ENCODE results near the gene POU1F1.
"Not testable (repeated sequence)": the region's sequence is repeated elsewhere in the genome, so short reads cannot be mapped to it uniquely, and the experiment has no call there.

POU1F1 gene
- total RNA-seq = 0 reads per million in 2 experiments

- no peak for DNase-seq (ENCODE audit: low read depth)
These were observed at the start of gene POU1F1 for GRCh38 chr3:87276484-87276883. TSS of gene POU1F1 (minus strand) at chr3:87276584. CDS start at chr3:87276462, 122 bp downstream.

GRCh38 chr3:87324609-87325008 is 48.2 kb upstream of the POU1F1 start:
- no peak for DNase-seq (ENCODE audit: low read depth)

GRCh38 chr3:87320756-87321626 is 44.6 kb upstream of the POU1F1 start:
- DNase-seq (ENCODE audit: low read depth) = no peak

GRCh38 chr3:87318617-87319021 is 42.2 kb upstream of the POU1F1 start:
- no peak for DNase-seq (ENCODE audit: low read depth)

GRCh38 chr3:87317779-87318178 is 41.4 kb upstream of the POU1F1 start:
- no peak for DNase-seq (ENCODE audit: low read depth)

- no peak for DNase-seq (ENCODE audit: low read depth)
These were observed 37.3 kb upstream of the POU1F1 start for GRCh38 chr3:87313641-87314040.

GRCh38 chr3:87311309-87311708 is 34.9 kb upstream of the POU1F1 start:
- no peak for DNase-seq (ENCODE audit: low read depth)

GRCh38 chr3:87309601-87310000 is 33.2 kb upstream of the POU1F1 start:
- DNase-seq (ENCODE audit: low read depth) = no peak

- DNase-seq (ENCODE audit: low read depth) = no peak
These were observed 31.4 kb upstream of the POU1F1 start for GRCh38 chr3:87307805-87308204.

- DNase-seq (ENCODE audit: low read depth) = no peak
These were observed 29.1 kb upstream of the POU1F1 start for GRCh38 chr3:87305517-87305916.

GRCh38 chr3:87305031-87305430 is 28.6 kb upstream of the POU1F1 start:
- DNase-seq (ENCODE audit: low read depth) = not testable (repeated sequence)

- DNase-seq (ENCODE audit: low read depth) = no peak
These were observed 21.8 kb upstream of the POU1F1 start for GRCh38 chr3:87298111-87298718.

- no peak for DNase-seq (ENCODE audit: low read depth)
These were observed 12.1 kb upstream of the POU1F1 start for GRCh38 chr3:87288446-87288845.

GRCh38 chr3:87287011-87287410 is 10.6 kb upstream of the POU1F1 start:
- no peak for DNase-seq (ENCODE audit: low read depth)

- DNase-seq (ENCODE audit: low read depth) = no peak
These were observed 3.6 kb downstream of the POU1F1 start for GRCh38 chr3:87272718-87273341.

- DNase-seq (ENCODE audit: low read depth) = no peak
These were observed 5.3 kb downstream of the POU1F1 start for GRCh38 chr3:87270908-87271700.

- DNase-seq (ENCODE audit: low read depth) = no peak
These were observed 6.7 kb downstream of the POU1F1 start for GRCh38 chr3:87269723-87270122.

- DNase-seq (ENCODE audit: low read depth) = no peak
These were observed 7.7 kb downstream of the POU1F1 start for GRCh38 chr3:87268646-87269211.

- no peak for DNase-seq (ENCODE audit: low read depth)
These were observed 8.3 kb downstream of the POU1F1 start for GRCh38 chr3:87267953-87268645.

- DNase-seq (ENCODE audit: low read depth) = no peak
These were observed 14.5 kb downstream of the POU1F1 start for GRCh38 chr3:87261925-87262324.

GRCh38 chr3:87260270-87260669 is 16.1 kb downstream of the POU1F1 start:
- peak; percentile 16 for DNase-seq (ENCODE audit: low read depth)

Data from T follicular helper cell (primary cell).